ENCODE results near the gene PDE4D.

Gene PDE4D

DNA sequence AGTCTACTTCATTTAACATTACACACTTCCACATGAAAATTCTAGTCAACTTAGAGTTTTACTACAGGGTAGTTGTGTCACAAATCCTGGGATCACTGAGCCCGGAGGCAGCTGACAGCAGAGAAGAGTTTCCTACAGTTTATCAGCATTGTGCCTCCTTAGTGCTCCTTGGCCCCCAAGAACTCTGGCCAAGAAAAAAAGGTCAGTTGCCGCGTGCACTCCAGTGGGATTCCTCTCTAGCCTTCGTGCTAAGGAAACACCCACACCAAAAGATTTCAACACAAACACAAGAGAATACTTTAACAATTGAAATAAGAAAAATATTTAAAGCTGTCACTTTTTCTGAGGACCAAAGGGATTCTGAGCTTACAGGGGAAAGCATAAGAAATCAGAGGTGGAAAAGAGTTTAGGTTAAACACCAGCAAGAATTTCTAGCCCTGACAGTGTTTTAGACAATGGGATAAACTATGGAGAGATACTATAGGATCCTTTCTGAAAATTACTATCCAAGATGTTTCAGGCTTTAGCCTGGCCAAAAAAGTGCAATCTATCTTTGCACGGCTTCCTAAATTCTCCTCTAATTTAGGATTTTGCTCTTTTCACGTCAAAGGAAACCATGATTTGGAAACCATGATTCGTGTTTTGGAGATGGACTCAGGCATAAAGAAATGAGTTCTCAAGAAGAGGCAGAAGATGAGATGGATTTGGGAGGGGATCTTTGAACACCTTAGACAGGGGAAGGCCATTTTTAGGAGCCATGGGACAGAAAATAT is 703.9 kb downstream of the PDE4D start:
- DNase-seq = no peak

DNA sequence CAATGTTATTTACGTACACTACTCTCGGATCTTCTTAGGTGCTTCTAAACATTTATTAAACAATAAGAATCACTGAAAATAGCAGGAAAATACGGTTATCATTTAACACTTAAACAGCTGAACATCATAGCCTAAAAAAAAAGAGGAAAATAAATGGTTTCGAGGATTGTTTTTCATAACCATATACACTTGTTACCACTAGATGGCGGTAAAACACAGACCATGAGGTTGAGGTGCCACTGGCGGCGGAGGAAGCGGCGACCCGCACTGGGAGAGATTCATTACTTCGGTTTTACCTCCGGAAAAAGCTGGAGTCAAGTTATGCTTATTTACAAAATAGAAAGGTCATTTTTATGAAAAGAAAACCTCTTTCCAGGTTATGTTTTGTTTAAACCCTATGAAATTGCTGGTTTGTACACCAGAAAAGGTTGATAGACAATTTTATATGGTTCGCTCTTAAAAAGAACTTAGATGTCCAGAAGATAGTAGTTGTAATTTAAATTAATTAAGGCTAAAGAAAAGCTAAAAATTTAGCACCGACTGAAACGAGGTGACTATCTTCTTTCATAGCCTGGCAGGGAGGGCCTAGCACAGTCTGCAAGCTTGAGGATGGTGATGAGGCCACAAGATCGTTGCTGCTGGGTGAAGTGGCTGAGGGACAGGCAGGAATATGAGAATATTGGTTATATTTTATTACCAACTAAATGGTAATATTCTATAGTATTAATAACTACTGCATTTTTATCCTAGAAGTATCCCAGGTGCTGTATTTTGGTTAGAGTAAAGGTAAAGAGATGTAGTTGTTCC is 704.9 kb downstream of the PDE4D start:
- DNase-seq = peak; percentile 59

DNA sequence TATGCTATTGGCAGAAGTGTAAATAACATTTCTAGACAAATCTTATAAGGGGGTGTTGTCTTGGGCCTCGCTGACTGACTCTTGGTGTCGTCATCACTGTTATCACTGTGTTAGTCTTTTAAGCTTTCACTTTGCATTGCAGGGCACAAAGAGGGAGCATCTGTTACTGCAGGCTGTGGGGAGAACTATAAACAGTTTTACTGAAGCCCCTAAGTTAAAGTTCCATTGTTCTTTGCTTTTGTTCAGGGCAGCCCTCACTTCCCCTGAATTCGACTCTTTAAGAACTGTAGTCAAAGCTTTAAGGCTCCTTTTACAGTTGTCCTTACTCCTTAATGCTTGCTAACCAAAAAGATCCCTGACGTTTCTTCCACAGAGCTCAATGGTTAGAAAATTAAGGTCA is 705.7 kb downstream of the PDE4D start:
- no peak for DNase-seq

DNA sequence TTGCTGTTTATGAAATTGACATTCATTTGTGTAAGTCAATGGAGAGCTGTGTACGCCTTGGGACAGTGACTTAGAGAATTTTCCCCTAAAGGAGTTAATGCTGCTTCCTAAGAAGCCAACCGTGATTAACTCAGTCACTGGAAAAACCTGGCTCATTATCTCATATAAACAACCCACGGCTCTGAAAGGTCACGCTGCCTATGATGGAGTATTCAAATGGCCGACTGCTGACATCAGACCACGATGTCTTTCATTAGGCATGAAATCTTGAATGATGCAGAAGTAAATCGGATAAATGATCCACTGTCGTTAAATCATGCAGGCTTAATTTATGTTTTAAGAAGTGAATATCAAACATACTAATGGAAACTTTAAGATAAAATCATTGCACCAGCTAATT is 706.9 kb downstream of the PDE4D start:
- DNase-seq = no peak

GRCh38 chr5:59185757-59186385 is 707.7 kb downstream of the PDE4D start:
- no peak for DNase-seq

GRCh38 chr5:59184769-59185168 is 708.8 kb downstream of the PDE4D start:
- DNase-seq = no peak

DNA sequence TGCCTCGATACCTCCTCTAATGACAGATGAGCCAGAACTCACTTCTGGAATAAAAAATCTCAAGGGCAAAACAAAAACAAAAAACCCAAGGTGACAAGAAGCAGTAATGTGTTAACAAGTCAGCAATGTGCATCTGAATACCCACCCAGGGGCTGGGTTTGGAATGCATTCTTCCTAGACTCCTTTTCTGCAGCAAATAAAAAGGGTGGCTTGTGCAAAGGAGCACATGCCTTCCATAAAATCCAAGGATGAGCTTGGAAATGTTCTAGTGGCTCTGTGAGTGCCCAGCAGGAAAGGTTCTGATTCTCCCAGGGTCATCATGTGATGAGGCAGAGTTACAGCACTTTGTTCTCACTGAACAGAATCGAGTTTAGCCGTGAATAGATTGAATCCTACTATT is 710.8 kb downstream of the PDE4D start:
- DNase-seq = no peak

- no peak for DNase-seq
Measured at GRCh38 chr5:59180515-59180914, 713.0 kb downstream of the PDE4D start.

DNA sequence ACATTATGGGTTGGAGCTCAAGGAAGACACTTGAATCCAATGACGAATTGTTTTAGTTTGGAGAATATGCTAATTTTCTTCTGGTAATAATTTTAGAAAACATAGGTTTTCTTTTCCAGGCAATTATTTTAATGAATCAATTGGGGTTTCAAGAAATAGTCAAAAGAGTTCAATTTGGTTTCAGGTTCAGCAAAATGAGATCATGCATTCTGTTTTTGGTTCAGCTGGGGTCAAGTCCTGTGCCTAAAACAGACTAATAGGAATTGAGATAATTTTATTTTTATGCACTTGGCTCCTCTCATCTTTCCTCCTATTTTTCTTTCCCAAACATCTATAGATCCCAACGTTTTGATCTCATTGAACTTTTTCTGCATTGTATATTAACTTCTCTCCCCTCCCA is 713.8 kb downstream of the PDE4D start:
- no peak for DNase-seq

DNA sequence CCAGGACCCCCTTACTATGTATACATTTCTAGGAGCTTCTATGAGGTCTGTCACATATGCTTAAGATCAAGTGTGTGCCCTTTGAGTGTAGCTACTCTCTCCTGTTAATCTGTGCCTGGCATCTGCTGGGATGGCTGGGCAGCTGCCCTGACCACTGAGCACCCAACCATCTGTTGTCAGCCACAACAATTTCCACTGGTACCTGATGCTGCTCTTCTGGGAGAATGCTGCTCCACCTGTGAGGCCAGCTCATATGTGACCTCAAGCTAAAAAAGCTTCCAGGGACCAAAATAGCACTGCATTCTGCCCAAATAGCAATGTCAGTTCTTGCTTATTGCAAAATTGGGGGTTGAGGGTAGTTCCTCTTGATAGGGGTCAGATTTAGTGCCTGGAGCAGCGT is 715.0 kb downstream of the PDE4D start:
- no peak for DNase-seq

DNA sequence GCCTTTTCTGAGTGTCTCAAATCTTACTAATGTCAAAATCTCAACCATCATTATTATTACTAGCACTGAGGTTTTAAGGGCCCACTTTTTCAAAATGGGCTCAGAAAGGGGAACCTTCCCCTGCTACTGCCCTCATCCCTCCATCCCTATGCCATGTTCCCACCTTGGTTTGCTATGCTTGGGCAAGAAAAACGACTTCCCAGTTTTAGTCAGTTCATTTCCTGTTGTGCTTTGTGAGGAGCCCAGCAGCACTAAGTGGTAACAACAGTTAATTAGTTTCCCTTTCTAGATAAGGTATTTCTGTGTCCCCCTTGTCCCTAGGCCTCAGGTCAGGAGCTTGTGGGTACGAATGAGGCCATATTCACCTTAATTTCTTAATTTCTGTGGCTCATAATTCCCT is 715.5 kb downstream of the PDE4D start:
- DNase-seq = no peak

DNA sequence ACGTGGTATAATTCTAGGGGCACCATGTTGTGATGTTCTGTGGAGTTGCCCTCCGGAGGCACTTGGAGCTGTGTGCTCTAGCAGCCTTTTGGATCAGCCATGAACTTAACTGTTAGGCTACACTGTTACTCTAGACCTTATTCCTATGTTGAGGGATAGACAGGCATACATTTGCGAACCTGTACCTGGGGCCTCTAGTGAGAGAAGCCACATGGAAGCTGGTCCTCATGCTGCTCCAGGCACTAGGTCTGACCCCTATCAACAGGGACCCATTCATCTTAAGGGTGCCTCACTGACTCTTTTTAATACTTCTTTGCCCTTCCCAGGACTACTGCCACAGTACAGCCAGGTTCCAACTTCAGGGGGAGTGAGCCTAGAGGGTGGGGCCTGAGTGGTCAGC is 715.9 kb downstream of the PDE4D start:
- DNase-seq = no peak

DNA sequence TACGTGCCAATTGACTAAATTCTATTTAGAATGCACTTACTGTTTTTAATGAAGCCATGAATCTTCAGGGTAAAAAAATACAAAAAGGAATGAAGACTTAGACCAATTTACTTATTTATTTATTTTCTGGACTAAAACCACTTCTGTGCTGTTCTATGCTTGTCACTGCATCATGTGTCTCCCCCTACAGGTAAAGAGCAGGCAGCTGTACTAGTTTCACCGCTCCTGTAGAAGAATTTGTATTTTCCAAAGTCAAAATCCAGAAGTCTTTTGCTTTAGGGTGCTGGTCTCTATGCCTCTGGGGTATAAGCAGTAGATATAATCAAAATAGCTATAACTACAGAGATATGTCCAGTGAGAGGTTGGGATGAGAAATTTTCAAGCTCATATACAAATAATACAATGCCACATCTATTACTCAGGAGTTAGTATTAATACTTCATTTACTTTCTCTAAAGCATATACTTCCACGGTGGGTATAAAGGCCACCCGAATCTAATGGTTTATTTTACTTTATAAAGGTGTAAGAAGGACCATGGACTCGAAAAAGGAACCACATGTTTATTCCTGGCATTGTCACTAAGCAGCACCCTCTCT is 719.2 kb downstream of the PDE4D start:
- peak; percentile 45 for DNase-seq

DNA sequence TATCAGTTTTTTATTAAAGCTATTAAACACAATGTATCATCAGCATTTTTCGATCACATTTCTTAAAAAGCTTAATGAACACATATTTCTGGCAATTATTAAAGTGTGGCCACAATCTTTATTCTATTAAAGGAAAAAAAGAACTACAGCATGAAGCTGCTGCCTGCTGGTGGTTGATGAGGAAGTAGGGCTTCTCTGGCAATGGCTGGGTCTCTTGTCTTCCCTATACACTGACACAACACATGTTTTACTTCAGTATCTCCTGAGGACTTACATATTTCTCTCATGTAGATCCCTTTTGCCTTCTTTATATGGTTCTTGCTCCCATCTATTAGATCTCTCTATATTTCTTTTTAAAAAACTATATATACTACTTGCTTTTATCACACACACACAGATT is 719.9 kb downstream of the PDE4D start:
- DNase-seq = no peak

DNA sequence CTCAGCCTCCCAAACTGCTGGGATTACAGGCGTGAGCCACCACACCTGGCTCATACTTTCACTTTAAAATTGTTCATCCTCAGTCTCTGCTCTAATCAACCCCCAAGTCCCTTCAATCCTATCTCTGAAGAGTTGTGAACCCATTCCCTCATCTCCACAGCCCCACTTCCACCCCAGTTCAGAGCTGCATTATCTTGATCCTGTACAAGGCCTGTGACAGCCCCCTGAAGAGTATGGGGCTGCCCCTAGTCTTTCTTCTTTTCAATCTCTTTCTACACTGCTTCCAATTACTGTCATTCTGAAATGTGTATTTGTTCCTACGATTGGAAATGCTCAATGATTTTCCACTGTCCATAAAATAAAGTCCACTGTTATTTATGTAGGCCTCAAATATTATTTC is 722.4 kb downstream of the PDE4D start:
- DNase-seq = no peak

GRCh38 chr5:59169768-59170150 is 723.8 kb downstream of the PDE4D start:
- DNase-seq = no peak

GRCh38 chr5:59169081-59169767 is 724.3 kb downstream of the PDE4D start:
- DNase-seq = no peak

GRCh38 chr5:59168067-59168466 is 725.5 kb downstream of the PDE4D start:
- DNase-seq = no peak

DNA sequence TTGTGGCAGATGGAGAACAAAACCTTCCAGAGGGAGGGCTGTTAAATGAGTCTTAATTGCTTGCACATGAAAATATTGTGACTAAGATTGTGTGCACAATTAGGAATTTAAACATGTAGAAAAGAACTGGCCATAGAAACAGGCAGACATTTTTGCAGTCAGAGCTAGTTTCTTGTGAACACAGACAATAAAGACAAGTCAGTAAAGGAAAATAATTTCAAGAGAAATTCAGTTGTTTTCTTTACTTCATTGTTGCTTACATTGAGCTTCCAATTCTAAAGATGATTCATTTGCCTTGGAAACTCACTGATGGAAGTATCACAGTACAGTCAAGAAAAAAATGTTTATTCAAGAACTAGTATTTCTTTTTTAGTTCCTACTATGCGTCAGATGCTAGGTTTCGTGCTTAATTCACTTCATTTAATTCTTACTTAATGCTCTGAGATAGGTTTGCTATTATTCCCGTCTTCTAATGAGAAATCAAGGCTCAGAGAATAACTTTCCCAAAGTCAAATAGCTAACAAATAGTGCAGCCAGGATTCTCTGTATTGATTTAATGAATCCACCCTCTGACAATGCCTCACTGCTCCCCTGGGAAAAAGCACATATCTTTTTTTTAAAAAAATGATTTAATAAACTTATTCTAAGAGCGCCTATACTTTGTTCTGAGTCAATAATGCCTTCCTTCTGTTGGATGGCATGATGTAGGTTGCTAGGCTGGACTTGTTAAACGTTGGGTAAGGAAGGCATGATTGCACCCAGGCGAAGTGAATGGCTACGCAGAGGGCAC is 729.3 kb downstream of the PDE4D start:
- no peak for DNase-seq

DNA sequence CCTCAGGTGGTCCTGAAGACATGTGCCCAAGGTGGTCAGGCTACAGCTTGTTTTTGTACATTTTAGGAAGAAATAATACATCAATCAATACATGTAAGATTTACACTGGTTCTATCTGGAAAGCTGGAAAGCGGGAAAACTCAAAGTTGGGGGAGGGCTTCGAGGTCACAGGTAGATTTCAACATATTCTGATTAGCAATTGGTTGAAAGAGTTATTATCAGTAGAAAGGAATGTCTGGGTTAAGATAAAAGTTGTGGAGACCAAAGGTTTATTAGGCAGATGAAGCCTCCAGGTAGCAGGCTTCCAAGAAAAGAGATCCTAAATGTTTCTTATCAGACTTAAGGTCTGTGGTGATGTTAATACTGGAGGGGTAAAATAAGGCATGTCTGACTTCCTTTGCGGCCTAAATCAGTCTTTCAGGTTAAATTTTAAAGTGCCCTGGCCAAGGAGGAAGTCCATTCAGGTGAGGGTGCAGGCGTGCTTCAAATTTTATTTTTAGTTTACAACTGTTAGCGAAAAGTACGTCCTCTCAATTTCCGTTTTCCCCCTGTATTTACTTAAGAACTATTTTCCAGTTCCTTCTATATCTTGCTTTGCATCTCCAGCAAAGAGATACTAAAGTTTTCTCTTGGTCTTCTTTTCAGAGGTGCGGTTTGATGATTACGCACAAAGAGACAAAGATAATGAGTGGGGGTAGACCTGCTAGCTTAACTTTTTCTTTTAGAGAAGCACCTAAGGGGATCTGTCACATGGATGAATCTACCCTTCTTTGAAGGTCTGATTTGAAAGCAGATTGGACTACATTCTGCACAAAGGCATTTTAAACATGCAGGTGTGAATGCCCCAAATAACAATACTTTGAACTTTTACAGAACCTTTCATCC is 732.1 kb downstream of the PDE4D start:
- no peak for DNase-seq
